Measurements from ENCODE around the gene LMNTD1. TPM values are rescaled to one million over a fixed set of nuclear protein-coding genes. Genes with fewer than 3 reads are reported as not detected.

Gene LMNTD1
- total RNA-seq, 1 experiment from 2014 or later = not detected

GRCh38 chr12:25581067-25581466 is 28.0 kb upstream of the LMNTD1 start:
- no peak overlapping the region for H3K4me2 ChIP-seq
- H3K9me3 ChIP-seq (ENCODE audit: insufficient read depth, low read depth) = no peaks in the 10 kb centered on the region
- no peak for DNase-seq
- CTCF ChIA-PET = no interaction called here
- no peak overlapping the region for H2AFZ ChIP-seq
- no peaks in the 10 kb centered on the region for H3K27me3 ChIP-seq (ENCODE audit: insufficient read depth, low read depth)
- H3F3A ChIP-seq (ENCODE audit: insufficient read depth, low read depth) = no peaks in the 10 kb centered on the region
- no peak overlapping the region for H3K27ac ChIP-seq
- no peak for TF ChIP-seq EZH2 (IDR thresholded peaks at IDR 0.05; ENCODE audit: low read depth)
- TF ChIP-seq, protein P1, sequence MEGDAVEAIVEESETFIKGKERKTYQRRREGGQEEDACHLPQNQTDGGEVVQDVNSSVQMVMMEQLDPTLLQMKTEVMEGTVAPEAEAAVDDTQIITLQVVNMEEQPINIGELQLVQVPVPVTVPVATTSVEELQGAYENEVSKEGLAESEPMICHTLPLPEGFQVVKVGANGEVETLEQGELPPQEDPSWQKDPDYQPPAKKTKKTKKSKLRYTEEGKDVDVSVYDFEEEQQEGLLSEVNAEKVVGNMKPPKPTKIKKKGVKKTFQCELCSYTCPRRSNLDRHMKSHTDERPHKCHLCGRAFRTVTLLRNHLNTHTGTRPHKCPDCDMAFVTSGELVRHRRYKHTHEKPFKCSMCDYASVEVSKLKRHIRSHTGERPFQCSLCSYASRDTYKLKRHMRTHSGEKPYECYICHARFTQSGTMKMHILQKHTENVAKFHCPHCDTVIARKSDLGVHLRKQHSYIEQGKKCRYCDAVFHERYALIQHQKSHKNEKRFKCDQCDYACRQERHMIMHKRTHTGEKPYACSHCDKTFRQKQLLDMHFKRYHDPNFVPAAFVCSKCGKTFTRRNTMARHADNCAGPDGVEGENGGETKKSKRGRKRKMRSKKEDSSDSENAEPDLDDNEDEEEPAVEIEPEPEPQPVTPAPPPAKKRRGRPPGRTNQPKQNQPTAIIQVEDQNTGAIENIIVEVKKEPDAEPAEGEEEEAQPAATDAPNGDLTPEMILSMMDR (conservative IDR thresholded peaks at IDR 0.05) = no peak
- no TSS peak for BruUV-seq (replicated peaks)
- intact Hi-C loops (cut with micrococcal nuclease; ENCODE audit: unreplicated experiment) = loop anchor here (5.0 kb wide), 1 partner anchor 446 kb away; no protein-coding TSS in a partner anchor
- H3K9me2 ChIP-seq (ENCODE audit: insufficient read depth) = no peaks in the 10 kb centered on the region
- H3K36me3 ChIP-seq (ENCODE audit: low read depth) = no peaks in the 10 kb centered on the region
- H3K4me3 ChIP-seq = no peak overlapping the region
- H3K4me1 ChIP-seq (replicated peaks; ENCODE audit: insufficient read depth) = no peaks in the 10 kb centered on the region
- no peaks in the 10 kb centered on the region for H3K79me2 ChIP-seq (ENCODE audit: low read depth)
- POLR2A ChIA-PET (ENCODE audit: unreplicated experiment) = no interaction called here
- H4K20me1 ChIP-seq (ENCODE audit: insufficient read depth) = no peaks in the 10 kb centered on the region

GRCh38 chr12:25578411-25579143 is 25.5 kb upstream of the LMNTD1 start:
- H3K27ac ChIP-seq = no peak overlapping the region
- intact Hi-C loops (cut with micrococcal nuclease; ENCODE audit: unreplicated experiment) = no loop called here
- no peaks in the 10 kb centered on the region for H3K36me3 ChIP-seq (ENCODE audit: low read depth)
- DNase-seq = no peak
- ChIA-PET CTCF (no interaction called here), POLR2A (ENCODE audit: unreplicated experiment) (no interaction called here)
- H3F3A ChIP-seq (ENCODE audit: insufficient read depth, low read depth) = no peaks in the 10 kb centered on the region
- H3K79me2 ChIP-seq (ENCODE audit: low read depth) = no peaks in the 10 kb centered on the region
- H3K4me2 ChIP-seq = no peak overlapping the region
- no peaks in the 10 kb centered on the region for H3K4me1 ChIP-seq (replicated peaks; ENCODE audit: insufficient read depth)
- H3K27me3 ChIP-seq (ENCODE audit: insufficient read depth, low read depth) = no peaks in the 10 kb centered on the region
- no TSS peak for BruUV-seq (replicated peaks)
- no peak overlapping the region for H3K4me3 ChIP-seq
- no peaks in the 10 kb centered on the region for H3K9me2 ChIP-seq (ENCODE audit: insufficient read depth)
- no peaks in the 10 kb centered on the region for H4K20me1 ChIP-seq (ENCODE audit: insufficient read depth)
- H3K9me3 ChIP-seq (ENCODE audit: insufficient read depth, low read depth) = no peaks in the 10 kb centered on the region
- no peak overlapping the region for H2AFZ ChIP-seq
- TF ChIP-seq, protein P1 (conservative IDR thresholded peaks at IDR 0.05) = no peak
- no peak for TF ChIP-seq EZH2 (IDR thresholded peaks at IDR 0.05; ENCODE audit: low read depth)

DNA sequence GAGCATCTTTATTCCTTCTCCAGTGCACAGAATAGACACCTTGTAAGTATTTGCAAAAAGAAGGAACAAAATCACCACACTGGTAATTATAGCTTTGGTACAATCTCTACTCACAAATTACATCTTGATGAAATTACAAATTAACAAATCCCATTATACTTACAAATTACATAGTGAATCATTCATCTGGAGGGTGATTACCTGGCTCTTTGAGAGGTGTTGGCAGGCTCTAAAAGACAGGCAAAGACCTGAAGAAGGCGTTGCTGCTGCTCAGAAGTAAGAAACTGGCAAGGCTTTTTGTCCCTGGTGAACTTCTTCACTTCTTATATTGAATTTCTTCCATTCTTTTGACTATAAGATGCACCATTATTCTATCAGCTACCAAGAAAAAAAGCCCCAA is 21.7 kb upstream of the LMNTD1 start:
- intact Hi-C loops (cut with micrococcal nuclease; ENCODE audit: unreplicated experiment) = no loop called here
- no peak overlapping the region for H3K4me3 ChIP-seq
- no peaks in the 10 kb centered on the region for H3K9me3 ChIP-seq (ENCODE audit: insufficient read depth, low read depth)
- no peaks in the 10 kb centered on the region for H3K36me3 ChIP-seq (ENCODE audit: low read depth)
- no peak overlapping the region for H3K27ac ChIP-seq
- H3F3A ChIP-seq (ENCODE audit: insufficient read depth, low read depth) = no peaks in the 10 kb centered on the region
- TF ChIP-seq, protein P1 (conservative IDR thresholded peaks at IDR 0.05) = no peak
- TF ChIP-seq EZH2 (IDR thresholded peaks at IDR 0.05; ENCODE audit: low read depth) = no peak
- H4K20me1 ChIP-seq (ENCODE audit: insufficient read depth) = no peaks in the 10 kb centered on the region
- ChIA-PET CTCF (no interaction called here), POLR2A (ENCODE audit: unreplicated experiment) (no interaction called here)
- no peak overlapping the region for H2AFZ ChIP-seq
- H3K9me2 ChIP-seq (ENCODE audit: insufficient read depth) = no peaks in the 10 kb centered on the region
- no peak overlapping the region for H3K4me2 ChIP-seq
- no TSS peak for BruUV-seq (replicated peaks)
- H3K27me3 ChIP-seq (ENCODE audit: insufficient read depth, low read depth) = no peaks in the 10 kb centered on the region
- no peaks in the 10 kb centered on the region for H3K79me2 ChIP-seq (ENCODE audit: low read depth)
- no peaks in the 10 kb centered on the region for H3K4me1 ChIP-seq (replicated peaks; ENCODE audit: insufficient read depth)
- DNase-seq = no peak

Data from PC-9 (cell line).